ES-I3 (cell line): ENCODE measurements around the gene CENPB.
"Not testable (repeated sequence)": the region's sequence is repeated elsewhere in the genome, so short reads cannot be mapped to it uniquely, and the experiment has no call there.

Experiments used
- H3K36me3 ChIP-seq: 2 replicates; pipeline ENCODE4 v1.6.1; 2013; ENCODE audit warnings: mild to moderate bottlenecking, low read length, control low read depth, moderate library complexity; ENCODE audit not compliant: insufficient read depth
- H3K4me1 ChIP-seq: 2 replicates; pipeline ENCODE4 v1.6.1; 2013; ENCODE audit warnings: mild to moderate bottlenecking, control low read depth, low read length; ENCODE audit not compliant: insufficient read depth
- H3K9ac ChIP-seq: 2 replicates; pipeline ENCODE4 v1.6.1; 2013; ENCODE audit warnings: low read depth, mild to moderate bottlenecking, low read length, moderate library complexity
- H3K9me3 ChIP-seq: 2 replicates; pipeline ENCODE4 v1.6.1; 2013; ENCODE audit warnings: mild to moderate bottlenecking, low read length, moderate library complexity; ENCODE audit not compliant: control insufficient read depth, insufficient read depth

CENPB gene

GRCh38 chr20:3801299-3801698 lies 14.8 kb upstream of the CENPB start:
- H3K36me3 ChIP-seq = no peaks in the 10 kb centered on the region
- no peaks in the 10 kb centered on the region for H3K9me3 ChIP-seq
- H3K4me1 ChIP-seq = peaks cover 37% of the 10 kb centered on the region
- no peak overlapping the region for H3K9ac ChIP-seq

- Histone ChIP-seq H3K9me3 (no peaks in the 10 kb centered on the region), H3K4me1 (peaks cover 37% of the 10 kb centered on the region), H3K36me3 (no peaks in the 10 kb centered on the region), H3K9ac (no peak overlapping the region)
Measured at GRCh38 chr20:3800878-3801260, 14.3 kb upstream of the CENPB start.

- H3K9ac ChIP-seq = no peak overlapping the region
- H3K4me1 ChIP-seq = peaks cover 33% of the 10 kb centered on the region
- H3K36me3 ChIP-seq = no peaks in the 10 kb centered on the region
- no peaks in the 10 kb centered on the region for H3K9me3 ChIP-seq
Measured at GRCh38 chr20:3800256-3800877, 13.8 kb upstream of the CENPB start.

- Histone ChIP-seq H3K9me3 (no peaks in the 10 kb centered on the region), H3K9ac (no peak overlapping the region), H3K36me3 (no peaks in the 10 kb centered on the region), H3K4me1 (peaks cover 33% of the 10 kb centered on the region)
Measured at GRCh38 chr20:3798908-3799248, 12.3 kb upstream of the CENPB start.

GRCh38 chr20:3798373-3798768 lies 11.8 kb upstream of the CENPB start:
- H3K4me1 ChIP-seq = peaks cover 33% of the 10 kb centered on the region

GRCh38 chr20:3797592-3798372 lies 11.2 kb upstream of the CENPB start:
- no peaks in the 10 kb centered on the region for H3K9me3 ChIP-seq
- peaks cover 33% of the 10 kb centered on the region for H3K4me1 ChIP-seq
- no peaks in the 10 kb centered on the region for H3K36me3 ChIP-seq
- peak overlapping the region; percentile 63; the same call in 1 of the 2 replicates for H3K9ac ChIP-seq

More at GRCh38 chr20:3798373-3798768, 11.8 kb upstream of the CENPB start:
- H3K36me3 ChIP-seq = no peaks in the 10 kb centered on the region
- no peaks in the 10 kb centered on the region for H3K9me3 ChIP-seq
- H3K9ac ChIP-seq = no peak overlapping the region

GRCh38 chr20:3797226-3797545 lies 10.6 kb upstream of the CENPB start:
- H3K36me3 ChIP-seq = no peaks in the 10 kb centered on the region
- no peaks in the 10 kb centered on the region for H3K9me3 ChIP-seq
- H3K9ac ChIP-seq = peak overlapping the region; percentile 63; the same call in 1 of the 2 replicates
- H3K4me1 ChIP-seq = peaks cover 33% of the 10 kb centered on the region

GRCh38 chr20:3796477-3797225 lies 10.1 kb upstream of the CENPB start:
- H3K9ac ChIP-seq = peak overlapping the region; percentile 63
- H3K4me1 ChIP-seq = peaks cover 33% of the 10 kb centered on the region
- no peaks in the 10 kb centered on the region for H3K36me3 ChIP-seq
- no peaks in the 10 kb centered on the region for H3K9me3 ChIP-seq

GRCh38 chr20:3795511-3796468 lies 9.2 kb upstream of the CENPB start, which contains the start of gene CDC25B:
Gene CDC25B (plus strand): TSS chr20:3796310. CDS start chr20:3796532, 222 bp downstream.
- Histone ChIP-seq H3K36me3 (no peaks in the 10 kb centered on the region), H3K9me3 (no peaks in the 10 kb centered on the region), H3K4me1 (peaks cover 30% of the 10 kb centered on the region), H3K9ac (peak within 1 kb of the TSS; percentile 70)

GRCh38 chr20:3794701-3795420 lies 8.3 kb upstream of the CENPB start:
- no peak overlapping the region; the same call in 1 of the 2 replicates for H3K9ac ChIP-seq
- H3K36me3 ChIP-seq = no peaks in the 10 kb centered on the region
- H3K4me1 ChIP-seq = peaks cover 22% of the 10 kb centered on the region
- no peaks in the 10 kb centered on the region for H3K9me3 ChIP-seq

- not testable (repeated sequence) for H3K9ac ChIP-seq, H3K9me3 ChIP-seq, H3K36me3 ChIP-seq
- H3K4me1 ChIP-seq = peaks cover 18% of the 10 kb centered on the region
Measured at GRCh38 chr20:3794168-3794567, 7.6 kb upstream of the CENPB start.

GRCh38 chr20:3789201-3789600 lies 2.7 kb upstream of the CENPB start:
- not testable (repeated sequence) for H3K36me3 ChIP-seq, H3K9me3 ChIP-seq, H3K9ac ChIP-seq, H3K4me1 ChIP-seq

- H3K9me3 ChIP-seq = no peaks in the 10 kb centered on the region
- H3K9ac ChIP-seq = no peak overlapping the region
- no peaks in the 10 kb centered on the region for H3K36me3 ChIP-seq
- H3K4me1 ChIP-seq = no peaks in the 10 kb centered on the region; the same call in 1 of the 2 replicates
Measured at GRCh38 chr20:3788685-3789155, 2.2 kb upstream of the CENPB start.
